EL (cell line): Measurements from ENCODE around the gene RNPEP.
"Not testable (repeated sequence)": the region's sequence is repeated elsewhere in the genome, so short reads cannot be mapped to it uniquely, and the experiment has no call there.

ENCODE experiments used
- DNase-seq: peaks from one replicate; pipeline ENCODE4 v3.0.0-alpha.2; 2016

RNPEP gene

GRCh38 chr1:202012544-202013478, 30.4 kb downstream of the RNPEP start:
- DNase-seq: no peak

GRCh38 chr1:202013603-202014002, 31.2 kb downstream of the RNPEP start:
- DNase-seq: no peak

- no peak for DNase-seq
Observed at GRCh38 chr1:202014060-202014459, 31.6 kb downstream of the RNPEP start.

- DNase-seq: no peak
Observed at GRCh38 chr1:202014915-202015661, 32.6 kb downstream of the RNPEP start.

GRCh38 chr1:202015662-202015937, 33.2 kb downstream of the RNPEP start:
- DNase-seq: no peak

- DNase-seq: peak; percentile 15
Observed at GRCh38 chr1:202016022-202016810, 33.8 kb downstream of the RNPEP start.

GRCh38 chr1:202016811-202017748, 34.6 kb downstream of the RNPEP start:
- DNase-seq: no peak

GRCh38 chr1:202017749-202018467, 35.5 kb downstream of the RNPEP start:
- no peak for DNase-seq

GRCh38 chr1:202018468-202019234, 36.2 kb downstream of the RNPEP start:
- no peak for DNase-seq

GRCh38 chr1:202019235-202019558, 36.7 kb downstream of the RNPEP start:
- not testable (repeated sequence) for DNase-seq

GRCh38 chr1:202023001-202023433, 40.6 kb downstream of the RNPEP start:
- DNase-seq: no peak

GRCh38 chr1:202029171-202029665, 46.8 kb downstream of the RNPEP start:
- peak; percentile 87 for DNase-seq

GRCh38 chr1:202029727-202030126, 47.3 kb downstream of the RNPEP start:
- no peak for DNase-seq

- DNase-seq: no peak
Observed at GRCh38 chr1:202031796-202032195, 49.3 kb downstream of the RNPEP start.

- no peak for DNase-seq
Observed at GRCh38 chr1:202034149-202034682, 51.8 kb downstream of the RNPEP start.

GRCh38 chr1:202034683-202035462, 52.4 kb downstream of the RNPEP start:
- DNase-seq: peak; percentile 99

- DNase-seq: no peak
Observed at GRCh38 chr1:202036595-202037387, 54.3 kb downstream of the RNPEP start.

- DNase-seq: peak; percentile 49
Observed at GRCh38 chr1:202037706-202038296, 55.4 kb downstream of the RNPEP start.
